NCI-H446 (cell line): ENCODE results near the gene MYBPC2.

ENCODE experiments used
- DNase-seq, 2 experiments: peaks; one replicate each; lab custom pipeline; 2025; lab: John Stamatoyannopoulos, UW

MYBPC2 gene

DNA sequence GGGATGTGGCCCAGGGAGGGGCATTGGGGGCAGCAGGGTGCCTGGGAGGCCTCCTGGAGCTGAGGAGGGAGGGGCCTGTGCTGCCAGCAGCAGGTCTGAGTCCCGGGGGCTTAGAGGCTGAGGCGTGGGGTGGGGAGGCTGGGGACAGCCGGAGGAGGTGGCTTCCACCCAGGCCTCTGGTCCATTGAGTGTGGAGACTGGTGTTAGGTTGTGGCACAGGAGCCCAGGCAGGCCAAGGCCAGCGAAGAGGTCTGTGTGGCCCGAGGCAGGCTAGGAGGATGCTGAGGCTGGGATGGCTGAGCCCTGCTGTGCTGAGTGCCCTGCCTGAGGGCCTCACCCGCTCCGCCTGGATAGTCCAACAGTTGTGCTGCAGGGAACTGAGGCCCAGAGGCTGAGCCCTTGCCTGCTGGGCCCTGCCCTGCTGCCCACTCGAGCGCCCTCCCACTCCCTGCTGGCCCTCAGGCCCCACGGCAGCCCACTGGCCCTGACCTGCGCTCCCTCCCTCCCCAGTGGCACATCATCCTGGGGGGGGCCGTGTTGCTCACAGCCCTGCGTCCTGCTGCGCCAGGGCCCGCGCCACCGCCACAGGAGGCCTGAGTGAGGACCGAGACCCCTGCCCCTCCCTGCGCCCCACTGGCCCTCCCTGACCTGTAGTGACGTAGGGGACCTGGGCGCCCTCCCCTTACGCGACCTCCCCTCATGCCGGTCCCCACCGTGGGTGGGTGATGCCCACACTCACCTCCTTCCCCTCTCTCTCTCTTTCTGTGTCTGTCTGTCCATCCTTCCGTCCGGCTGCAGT, 48.9 kb downstream of the MYBPC2 start:
- DNase-seq: no peak

DNA sequence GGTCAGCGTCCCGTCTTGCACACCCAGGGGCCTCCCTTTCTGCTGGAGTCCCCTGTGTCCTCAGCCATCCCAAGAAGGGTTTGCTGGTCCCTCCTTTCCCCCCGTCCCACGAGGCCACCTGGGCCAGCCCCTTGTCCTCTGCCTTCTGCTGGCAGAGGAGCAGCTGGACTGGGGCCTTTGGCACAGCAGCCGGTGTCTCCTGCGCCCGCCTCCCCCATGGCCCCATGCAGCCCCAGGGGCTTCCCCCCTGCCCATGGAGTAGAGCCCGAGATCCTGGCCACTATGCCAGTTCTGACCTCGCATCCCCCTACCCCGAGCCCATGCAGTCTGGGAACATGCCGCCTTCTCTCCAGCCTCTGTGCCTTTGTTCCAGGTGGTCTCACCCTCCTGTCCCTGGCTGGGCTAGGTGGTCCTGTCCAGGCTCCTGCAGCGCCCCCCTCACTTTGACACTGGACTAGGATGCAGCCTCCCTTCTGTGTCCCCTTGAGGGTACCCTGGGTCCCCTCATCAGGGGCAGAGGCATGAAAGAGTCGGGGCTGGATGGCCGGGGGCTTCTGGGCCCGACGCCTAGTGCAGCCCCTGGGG, 49.7 kb downstream of the MYBPC2 start:
- no peak for DNase-seq

DNA sequence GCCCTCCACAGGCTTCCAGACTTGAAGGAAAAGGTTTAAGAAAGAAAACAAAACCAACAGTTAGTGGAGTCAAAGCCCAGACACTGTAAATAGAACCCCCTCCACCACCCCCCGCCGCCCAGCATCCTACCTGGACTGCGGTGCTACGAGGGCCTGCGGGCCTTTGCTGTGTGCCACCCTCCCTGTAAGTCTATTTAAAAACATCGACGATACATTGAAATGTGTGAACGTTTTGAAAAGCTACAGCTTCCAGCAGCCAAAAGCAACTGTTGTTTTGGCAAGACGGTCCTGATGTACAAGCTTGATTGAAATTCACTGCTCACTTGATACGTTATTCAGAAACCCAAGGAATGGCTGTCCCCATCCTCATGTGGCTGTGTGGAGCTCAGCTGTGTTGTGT, 50.2 kb downstream of the MYBPC2 start:
- DNase-seq: no peak

DNA sequence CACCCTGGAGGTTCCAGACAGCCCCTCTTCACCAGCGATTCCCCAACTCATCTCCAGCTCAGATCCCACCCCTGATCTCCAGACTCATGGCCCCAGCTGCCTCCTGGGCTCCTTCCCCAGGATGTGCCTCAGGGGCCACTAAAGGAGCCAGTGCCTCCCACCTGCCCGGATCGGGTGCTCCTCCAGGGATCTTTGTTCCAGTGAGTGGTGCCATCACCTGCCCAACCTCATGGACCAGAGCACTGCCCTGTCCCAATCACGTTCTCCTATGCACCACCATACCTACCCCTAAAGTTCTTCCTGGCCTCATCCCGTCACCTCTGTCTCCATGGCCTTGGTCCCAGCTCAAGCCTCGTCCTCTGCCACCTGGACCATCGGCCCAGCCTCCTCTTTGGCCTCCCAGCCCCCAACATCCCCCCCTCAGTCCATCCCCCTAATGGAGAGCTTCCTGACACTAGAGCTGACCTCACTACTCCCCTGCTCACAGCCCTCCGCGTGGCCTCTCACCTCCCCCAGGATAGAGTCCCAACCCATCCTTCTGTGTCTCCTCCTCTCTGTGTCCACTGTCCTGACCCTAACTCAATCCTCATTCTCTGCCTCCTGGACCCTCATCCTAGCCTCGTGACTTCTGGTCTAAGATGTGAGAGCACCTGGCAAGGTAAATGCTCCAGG, 52.7 kb downstream of the MYBPC2 start:
- DNase-seq: no peak

DNA sequence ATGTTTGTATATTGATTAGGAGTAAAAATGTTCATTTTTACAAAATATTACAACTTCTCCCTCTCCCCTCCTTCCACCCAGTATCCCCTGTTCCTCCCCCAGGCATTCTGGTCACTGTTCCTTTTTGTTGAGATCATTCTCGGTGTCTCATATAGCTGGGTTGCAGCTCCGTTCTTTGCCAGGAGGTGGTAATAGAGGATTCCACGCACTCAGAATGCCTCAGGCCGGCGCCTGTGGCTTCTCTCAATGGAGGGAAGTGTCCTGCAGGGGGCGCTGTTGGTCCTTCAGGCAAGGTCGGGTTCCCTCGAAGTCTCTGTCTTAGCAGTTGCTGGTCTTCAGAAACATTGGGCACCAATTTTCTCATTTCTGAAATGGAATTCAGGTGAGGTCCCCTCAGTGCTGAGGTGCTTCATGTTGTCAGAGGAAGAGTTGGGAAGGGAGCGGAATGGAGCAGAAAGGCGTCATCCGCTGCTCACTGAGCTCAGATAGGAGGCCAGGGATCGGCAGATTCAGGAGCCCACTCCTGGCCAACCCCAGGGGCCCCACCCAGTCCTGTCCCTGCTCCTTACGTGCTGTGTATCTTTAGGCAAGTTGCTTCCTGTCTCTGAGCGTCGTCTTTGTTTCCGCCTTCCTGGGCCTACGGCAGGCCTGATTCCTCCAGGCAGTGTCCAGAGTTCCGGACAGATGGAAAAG, 54.3 kb downstream of the MYBPC2 start:
- no peak for DNase-seq

DNA sequence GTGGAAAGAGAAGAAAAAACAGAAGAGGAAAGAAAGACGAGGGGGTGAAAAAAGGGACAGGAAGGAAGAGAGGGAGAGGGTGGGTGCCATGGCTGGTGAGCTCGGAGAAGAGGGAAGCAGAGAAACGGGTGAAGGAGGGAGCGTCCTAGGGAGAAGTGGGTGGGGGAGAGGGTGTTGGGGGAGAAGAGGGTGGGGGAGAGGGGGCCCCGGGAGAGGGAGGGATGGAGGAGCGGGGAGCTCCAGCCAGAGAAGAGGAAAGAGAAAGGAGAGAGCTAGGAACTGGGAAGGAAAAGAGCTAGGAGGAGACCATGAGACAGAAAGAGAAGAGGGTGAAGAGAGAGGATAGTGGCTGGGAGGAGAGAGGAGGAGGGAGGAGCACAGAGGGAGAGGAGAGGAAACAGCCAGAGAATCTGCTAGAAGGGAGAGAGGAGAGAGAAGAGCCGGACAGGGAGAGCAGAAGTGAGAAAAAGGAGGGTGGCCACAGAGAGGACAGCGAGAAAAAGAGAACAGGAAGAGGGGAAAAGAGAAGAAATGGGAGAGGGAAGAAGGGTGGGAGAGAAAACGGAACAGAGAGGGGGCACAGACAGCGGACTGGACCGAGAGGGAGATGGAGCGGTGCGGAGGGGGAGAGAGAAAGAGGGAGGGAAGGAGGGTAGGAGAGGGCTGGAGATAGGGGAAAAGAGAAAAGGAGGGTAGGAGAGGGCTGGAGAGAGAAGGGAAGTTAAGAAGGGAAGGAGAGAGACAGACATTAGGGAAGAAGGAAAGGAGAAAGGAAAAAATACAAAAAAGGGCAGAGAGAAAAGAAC, 55.9 kb downstream of the MYBPC2 start:
- DNase-seq: no peak

DNA sequence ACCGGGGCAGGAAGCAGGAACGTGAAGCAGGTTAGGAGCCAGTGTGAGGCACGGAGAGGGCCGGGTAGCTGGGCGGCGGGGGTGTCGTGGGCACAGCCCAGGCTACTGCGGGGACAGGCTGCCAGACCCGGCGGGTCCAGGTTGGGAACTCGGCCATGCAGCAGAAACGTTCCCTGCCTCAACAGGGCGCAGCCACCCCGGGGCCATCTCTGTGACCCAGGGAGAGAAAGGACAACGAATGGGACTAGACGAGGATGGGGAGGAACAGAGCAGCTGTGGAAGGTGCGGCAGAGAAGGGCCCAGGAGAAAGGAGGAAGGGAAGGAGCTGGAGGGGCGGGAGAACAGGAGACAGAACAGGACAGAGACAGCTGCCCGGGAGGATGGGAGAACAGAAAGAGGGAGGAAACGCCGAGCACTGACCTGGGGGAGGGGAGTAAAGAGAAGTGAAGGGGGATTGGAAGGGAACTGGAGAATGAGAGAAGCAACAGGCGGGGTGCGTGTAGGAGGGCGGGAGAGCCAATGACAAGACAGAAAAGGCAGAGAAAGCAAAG, 56.8 kb downstream of the MYBPC2 start:
- DNase-seq: no peak

DNA sequence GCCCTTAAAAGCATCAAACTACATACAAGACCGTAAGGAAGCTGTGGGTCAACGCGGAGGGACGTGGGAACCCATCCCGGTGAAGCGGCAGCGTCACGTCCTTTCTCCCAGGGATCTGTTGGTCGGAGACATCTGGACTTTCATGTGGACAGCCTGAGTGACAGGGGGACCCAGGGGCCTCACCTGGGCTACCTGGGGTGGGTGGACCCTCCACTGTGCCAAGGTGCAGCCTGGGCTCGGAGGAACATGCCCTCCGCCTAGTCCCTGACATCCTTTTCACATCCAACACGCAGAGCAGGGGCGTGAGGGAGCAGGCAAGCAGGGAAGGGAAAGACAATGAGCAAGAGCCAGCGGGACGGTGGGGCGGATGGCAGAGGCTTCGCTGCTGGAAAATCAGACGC, 57.7 kb downstream of the MYBPC2 start:
- no peak for DNase-seq

DNA sequence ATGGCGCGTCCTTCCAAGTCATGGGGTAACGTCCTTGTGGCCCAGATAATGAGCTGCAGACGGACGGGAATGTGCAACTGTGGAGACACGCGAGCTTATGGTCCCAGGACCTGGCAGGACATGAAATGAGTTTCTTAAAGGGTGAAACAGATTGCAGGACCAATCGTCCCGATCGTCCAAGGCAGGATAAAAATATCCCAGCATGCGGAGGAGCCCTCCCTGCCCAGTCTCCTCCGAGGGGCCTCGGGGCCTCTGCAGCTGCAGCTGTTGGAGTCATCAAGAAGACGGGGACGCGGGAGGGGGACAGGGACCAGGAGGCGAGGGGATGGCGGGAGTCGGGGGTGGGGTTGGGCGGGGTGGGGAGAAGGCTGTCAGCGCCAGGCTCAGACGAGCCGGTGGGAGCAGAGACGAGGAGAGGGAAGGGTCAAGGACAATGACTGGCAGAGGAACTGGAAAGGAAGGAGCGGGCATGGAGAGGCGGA, 58.3 kb downstream of the MYBPC2 start:
- no peak for DNase-seq

DNA sequence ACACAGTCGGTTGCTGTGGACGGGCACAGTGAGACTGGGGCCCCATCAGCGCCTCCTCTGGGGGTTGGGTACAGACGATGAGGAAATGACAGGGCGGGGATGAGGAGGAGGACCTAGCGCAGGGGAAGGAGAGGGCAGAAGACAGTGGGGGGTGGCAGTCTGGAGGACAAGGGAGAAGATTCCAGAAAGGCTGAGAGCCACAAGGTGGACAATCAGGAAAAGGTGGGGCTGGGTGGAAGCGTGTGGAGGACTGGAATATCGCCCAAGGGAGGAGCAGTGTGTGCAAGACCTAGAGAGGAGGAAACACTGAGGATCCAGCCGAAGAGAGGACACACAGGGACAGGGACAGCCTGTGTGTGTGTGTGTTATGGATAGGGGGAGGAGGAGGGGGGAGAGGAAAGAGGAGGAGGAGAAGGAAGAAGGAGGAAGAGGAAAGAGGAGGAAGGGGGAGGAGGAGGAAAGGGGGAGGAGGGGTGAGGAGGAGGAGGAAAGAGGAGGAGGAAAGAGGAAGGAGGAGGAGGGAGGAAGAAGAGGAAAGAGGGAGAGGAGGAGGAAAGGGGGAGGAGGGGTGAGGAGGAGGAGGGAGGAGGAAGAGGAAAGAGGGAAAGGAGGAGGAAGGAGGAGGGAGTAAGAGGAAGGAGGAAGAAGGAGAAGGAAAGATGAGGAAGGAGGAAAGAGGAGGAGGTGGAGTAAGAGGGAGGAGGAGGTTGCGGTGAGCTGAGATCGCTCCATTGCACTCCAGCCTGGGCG, 59.8 kb downstream of the MYBPC2 start:
- no peak for DNase-seq

DNA sequence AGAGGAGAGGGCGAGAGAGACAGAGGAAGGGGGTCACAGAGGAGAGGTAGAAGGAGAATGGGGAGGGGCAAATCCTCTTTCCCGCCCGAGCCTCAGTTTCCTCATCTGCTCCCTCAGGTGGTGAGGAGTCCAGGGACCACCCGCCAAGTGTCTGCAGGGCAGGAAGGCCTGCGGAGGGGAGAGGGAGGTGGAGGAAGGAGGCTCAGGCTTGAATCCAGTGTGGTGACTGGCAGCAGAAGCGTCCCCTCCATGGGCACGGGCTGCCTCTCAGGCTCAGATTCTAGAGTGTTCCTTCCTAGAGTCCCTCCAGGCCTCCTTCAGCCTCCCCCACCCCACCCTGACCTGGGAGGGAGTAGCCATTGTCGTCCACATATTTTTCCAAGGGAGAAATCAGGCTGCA, 60.5 kb downstream of the MYBPC2 start:
- no peak for DNase-seq

DNA sequence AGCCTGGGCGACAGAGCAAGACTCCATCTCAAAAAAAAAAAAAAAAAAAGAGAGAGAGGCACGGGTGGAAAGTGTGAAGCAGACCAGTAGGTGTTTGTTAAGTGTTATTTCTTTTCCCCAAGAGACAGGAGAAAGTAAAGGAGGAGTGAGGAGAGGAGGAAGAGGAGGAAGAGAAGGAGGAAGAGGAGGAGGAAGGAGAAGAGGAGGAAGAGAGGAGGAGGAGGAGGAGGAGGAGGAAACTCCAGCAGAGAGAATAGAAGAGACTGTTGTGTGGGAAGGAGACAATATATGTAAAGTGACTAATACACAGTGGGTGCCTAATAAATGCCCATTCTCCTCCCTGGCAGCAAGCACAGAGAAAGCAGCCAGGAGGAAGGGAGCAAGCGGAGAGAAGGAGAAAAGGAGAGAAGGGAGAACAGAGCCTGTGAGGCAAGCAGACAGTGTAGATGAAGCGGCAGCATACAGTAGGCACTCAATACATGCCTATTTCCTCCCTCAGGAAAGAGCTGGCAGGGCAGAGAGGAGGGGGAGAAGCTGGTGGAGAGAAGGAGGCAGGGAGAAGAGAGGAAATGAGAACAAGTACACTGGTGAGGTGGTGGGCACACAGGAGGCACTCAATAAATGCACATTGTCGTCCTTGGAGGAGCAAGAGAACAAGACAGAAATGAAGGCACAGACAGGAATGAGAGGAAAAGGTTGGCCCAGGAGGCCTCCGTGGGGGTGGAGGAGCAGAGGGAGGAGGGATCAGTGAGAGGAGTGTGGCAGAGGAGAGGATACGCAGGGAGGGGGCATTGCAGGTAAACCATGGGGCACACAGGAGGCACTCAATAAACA, 61.7 kb downstream of the MYBPC2 start:
- no peak for DNase-seq

DNA sequence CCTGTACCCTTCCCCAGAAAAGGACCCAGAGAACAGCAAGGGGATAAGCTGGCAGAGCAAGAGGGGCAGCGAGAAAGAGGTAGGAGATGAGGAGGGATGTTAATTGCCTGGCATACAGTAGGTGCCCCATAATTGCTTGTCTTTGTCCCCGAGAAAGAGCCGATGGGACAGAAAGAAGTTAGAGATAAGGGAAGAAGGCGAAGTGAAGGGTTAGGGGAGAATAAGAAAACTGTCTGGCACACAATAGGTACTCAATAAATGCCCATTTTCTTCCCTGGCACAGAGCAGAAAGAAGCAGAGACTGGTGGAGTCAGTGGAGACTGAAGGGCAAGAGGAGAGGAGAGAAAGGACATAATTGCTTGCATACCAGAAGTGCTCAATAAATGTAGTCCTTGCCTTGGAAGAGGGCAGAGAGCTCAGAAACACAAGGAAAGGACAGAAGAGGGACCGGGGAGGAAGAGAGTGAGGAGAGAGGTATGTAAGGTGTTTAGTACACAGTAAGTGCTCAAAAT, 62.4 kb downstream of the MYBPC2 start:
- no peak for DNase-seq

DNA sequence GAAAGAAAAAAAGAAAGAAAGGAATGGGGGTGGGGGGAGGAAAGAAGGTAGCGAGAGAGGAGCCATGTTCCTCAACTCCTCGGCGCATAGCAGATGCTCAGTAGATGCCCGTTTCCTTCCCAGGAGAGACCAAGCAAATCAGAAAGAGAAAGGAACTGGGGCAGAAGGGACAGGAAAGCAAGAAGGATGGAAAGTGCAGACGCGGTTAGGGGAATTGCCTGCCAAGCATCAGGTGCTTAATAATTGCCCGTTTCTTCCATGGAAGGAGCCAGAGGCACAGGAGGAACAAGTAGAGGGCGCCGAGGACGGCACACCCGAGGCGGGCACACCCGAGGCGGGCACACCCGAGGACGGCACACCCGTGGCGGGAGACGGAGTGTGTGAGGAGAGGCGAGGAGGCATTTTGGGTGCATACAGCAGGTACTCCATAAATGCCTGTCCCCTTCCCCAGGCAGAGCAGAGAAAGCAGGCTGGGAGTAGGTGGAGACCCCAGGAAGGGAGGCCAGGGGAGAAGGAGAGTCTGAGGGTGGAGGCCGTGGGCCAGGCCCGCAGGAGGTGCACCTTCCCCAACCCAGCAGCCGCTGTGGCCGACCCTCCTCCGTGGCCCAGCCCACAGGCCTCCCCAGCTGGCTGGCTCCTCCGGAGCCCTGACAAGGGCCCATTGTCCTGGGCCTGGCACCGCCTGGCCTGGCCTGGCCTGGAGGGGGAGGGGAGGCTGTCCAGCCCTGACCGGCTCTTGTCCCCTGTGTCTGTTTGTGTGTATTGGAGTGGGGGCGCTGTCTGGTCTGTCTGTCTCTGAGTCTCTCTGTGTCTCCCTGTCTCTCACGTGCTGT, 63.7 kb downstream of the MYBPC2 start:
- no peak for DNase-seq

DNA sequence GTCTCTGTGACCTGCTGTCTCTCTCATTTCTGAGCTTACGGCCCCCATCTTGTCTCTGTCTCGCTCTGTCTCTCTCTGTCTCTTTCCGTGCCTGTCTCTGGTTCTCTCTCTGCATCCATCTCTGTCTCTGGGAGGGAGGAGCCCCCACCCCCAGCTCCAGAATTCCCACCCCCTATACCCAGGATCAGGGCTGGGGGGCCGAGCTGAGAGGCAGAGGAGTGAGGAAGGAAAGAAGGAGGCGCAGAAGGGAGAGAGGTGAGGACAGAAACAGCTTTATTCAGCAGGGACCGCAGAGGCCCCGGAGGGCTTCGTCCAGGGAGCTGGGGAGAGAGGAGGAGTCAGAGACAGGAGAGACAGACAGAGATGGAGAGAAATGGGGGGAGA, 64.3 kb downstream of the MYBPC2 start:
- DNase-seq: no peak

DNA sequence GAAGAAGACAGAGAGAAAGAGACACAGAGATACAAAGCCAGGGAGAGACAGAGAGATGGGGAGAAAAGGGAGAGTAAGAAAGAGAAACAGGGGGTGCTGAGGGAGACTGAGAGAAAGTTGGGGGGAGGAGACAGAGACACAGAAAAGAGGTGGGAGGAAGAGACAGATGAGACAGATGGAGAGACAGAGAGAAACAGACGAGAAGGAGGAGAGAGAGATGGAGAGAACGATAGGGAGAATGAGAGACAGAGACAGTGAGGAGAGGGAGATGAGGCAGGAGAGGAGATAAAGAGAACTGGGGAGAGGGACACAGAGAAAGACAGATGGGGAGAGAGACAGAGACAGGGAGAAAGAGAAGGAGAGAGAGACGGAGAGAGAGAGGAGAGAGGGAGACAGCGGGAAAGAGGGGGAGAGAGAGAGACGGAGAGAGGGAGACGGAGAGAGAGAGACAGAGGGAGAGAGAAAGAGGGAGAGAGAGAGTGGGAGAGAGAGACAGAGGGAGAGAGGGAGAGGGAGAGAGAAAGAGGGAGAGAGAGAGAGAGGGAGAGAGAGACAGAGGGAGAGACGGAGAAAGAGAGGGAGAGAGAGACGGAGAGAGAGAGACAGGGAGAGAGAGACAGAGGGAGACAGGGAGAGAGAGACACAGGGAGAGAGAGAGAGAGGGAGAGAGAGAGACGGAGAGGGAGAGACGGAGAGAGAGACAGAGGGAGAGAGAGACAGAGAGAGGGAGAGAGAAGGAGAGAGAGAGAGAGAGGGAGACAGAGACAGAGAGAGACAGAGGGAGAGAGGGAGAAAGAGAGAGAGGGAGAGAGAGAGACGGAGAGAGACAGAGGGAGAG, 65.7 kb downstream of the MYBPC2 start:
- DNase-seq: no peak

DNA sequence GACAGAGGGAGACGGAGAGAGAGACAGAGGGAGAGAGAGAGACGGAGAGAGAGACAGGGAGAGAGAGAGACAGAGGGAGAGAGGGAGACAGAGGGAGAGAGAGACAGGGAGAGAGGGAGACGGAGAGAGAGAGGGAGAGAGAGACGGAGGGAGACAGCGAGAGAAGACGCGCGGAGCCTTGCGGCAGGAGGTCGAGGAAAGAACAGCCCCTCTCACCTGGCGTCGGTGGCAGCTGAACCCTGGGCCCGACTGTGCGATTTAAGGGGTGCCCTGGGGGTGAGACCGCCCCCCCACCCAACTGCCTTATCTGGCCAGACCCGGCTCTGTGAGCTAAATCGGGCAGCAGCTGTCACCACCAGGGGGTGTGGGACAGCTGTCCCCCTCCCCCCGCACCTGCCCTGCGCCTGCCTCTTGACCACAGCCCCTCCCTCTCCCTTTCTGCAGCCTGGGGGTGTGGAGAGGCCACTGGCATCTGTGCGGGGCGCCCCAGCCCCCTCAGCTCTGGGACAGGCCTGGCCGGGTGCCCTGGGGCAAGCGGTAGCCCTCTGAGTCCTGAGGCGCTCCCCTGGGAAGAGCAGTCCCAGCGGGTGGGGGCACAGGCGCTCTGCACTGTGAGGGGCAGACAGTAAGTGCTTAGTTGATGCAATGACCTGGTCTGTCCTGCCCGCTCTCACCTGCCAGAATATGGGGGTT, 67.5 kb downstream of the MYBPC2 start:
- DNase-seq: no peak
